ENCODE results near the gene CLCN2.

Gene CLCN2

DNA sequence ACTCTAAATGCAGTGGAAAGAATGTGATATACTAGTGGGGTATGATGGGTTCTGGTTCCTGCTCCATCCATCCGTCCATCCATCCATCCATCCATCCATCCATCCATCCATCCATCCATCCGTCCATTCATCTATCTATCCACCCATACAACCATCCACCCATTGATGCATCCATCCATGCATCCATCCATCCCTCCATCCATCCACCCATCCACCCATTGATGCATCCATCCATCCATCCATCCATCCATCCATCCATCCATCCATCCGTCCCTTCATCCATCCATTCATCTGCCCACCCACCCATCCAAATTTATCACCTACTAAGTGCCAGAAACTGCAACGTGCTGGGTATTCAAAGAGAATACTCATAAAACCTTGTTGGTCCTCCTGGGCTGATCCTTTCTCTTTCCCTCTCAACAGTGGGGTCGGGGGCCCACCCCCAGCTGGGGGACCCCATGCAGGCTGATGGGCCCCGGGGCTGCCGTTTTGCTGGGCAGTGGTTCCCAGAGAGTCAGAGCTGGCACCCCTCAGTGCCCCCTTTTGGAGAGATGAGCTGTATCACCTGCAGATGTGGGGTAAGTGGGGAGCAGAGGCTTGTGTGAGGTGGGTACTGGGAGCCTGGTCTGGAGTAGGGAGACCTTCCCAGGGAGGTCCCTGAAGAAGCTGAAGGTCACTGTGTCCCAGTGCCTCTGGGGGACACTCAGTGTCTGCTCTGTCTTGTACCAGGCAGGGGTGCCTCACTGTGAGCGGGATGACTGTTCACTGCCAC lies 26.9 kb upstream of the CLCN2 start:
- no peaks in the 10 kb centered on the region for H3K36me3 ChIP-seq (ENCODE audit: control insufficient read depth, insufficient read depth, low read length)
- no peak overlapping the region for H3K27ac ChIP-seq (ENCODE audit: low read depth, low read length)
- peaks cover 13% of the 10 kb centered on the region for H3K27me3 ChIP-seq (ENCODE audit: control insufficient read depth, insufficient read depth, low read length)
- H3K4me3 ChIP-seq (ENCODE audit: low read depth, low read length), result no peak overlapping the region
- no peaks in the 10 kb centered on the region for H3K9me3 ChIP-seq (ENCODE audit: control insufficient read depth, insufficient read depth, low read depth, low read length)
- H3K4me1 ChIP-seq (ENCODE audit: control insufficient read depth, insufficient read depth, low read length), result no peaks in the 10 kb centered on the region
- H3K9ac ChIP-seq (ENCODE audit: low read length), result no peak overlapping the region

DNA sequence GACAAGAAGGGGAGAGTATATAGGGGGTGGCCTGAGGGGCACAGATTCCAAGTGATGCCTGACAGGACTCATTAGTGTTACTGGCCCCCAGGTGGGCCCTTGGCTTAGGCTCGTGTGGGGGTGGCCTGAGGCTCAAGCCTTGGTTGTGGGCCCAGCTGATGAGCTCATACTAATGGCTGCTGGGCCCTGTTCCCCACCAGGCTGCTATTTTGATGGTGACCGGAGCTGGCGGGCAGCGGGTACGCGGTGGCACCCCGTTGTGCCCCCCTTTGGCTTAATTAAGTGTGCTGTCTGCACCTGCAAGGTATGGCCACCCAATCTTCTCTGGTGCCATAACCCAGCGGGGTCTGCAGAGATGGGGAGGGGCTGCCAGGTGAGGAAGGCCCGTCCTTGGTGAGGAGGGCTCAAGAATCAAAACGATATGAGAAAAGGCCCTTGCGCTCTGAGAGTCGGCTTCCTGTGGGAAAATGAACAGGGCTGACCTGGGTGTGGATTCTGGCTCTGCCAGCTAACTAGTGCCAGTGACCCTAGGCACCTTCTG lies 25.8 kb upstream of the CLCN2 start:
- Histone ChIP-seq H3K4me3 (ENCODE audit: low read depth, low read length) (no peak overlapping the region), H3K27ac (ENCODE audit: low read depth, low read length) (no peak overlapping the region), H3K27me3 (ENCODE audit: control insufficient read depth, insufficient read depth, low read length) (peaks cover 25% of the 10 kb centered on the region), H3K4me1 (ENCODE audit: control insufficient read depth, insufficient read depth, low read length) (no peaks in the 10 kb centered on the region), H3K36me3 (ENCODE audit: control insufficient read depth, insufficient read depth, low read length) (no peaks in the 10 kb centered on the region), H3K9me3 (ENCODE audit: control insufficient read depth, insufficient read depth, low read depth, low read length) (no peaks in the 10 kb centered on the region), H3K9ac (ENCODE audit: low read length) (no peak overlapping the region)

DNA sequence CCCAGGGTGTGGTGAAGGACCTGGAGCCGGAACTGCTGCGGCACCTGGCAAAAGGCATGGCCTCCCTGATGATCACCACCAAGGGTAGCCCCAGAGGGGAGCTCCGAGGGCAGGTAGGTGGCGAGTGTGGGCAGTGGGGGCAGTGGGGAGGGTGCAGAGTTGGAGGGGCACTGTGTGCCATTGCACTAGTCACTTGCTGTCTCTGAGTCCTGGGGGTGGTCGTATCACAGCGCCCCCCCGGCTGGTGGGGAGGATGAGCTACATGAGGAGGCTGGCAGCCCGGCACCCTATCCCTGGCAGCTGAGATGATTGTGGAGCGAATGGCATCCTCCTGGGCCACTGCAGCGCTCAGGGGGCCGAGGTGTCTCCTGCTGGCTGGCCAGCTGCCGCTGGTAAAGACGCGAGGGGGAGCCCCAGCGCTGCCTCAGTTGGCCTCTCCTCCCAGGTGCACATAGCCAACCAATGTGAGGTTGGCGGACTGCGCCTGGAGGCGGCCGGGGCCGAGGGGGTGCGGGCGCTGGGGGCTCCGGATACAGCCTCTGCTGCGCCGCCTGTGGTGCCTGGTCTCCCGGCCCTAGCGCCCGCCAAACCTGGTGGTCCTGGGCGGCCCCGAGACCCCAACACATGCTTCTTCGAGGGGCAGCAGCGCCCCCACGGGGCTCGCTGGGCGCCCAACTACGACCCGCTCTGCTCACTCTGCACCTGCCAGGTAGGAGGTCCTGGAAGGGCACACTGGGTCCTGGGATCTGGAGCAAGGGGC lies 24.8 kb upstream of the CLCN2 start:
- Histone ChIP-seq H3K4me3 (ENCODE audit: low read depth, low read length) (no peak overlapping the region), H3K4me1 (ENCODE audit: control insufficient read depth, insufficient read depth, low read length) (peaks cover 7% of the 10 kb centered on the region; the same call in 1 of the 2 replicates), H3K9ac (ENCODE audit: low read length) (no peak overlapping the region), H3K27ac (ENCODE audit: low read depth, low read length) (no peak overlapping the region), H3K36me3 (ENCODE audit: control insufficient read depth, insufficient read depth, low read length) (no peaks in the 10 kb centered on the region), H3K27me3 (ENCODE audit: control insufficient read depth, insufficient read depth, low read length) (peaks cover 35% of the 10 kb centered on the region), H3K9me3 (ENCODE audit: control insufficient read depth, insufficient read depth, low read depth, low read length) (no peaks in the 10 kb centered on the region)

DNA sequence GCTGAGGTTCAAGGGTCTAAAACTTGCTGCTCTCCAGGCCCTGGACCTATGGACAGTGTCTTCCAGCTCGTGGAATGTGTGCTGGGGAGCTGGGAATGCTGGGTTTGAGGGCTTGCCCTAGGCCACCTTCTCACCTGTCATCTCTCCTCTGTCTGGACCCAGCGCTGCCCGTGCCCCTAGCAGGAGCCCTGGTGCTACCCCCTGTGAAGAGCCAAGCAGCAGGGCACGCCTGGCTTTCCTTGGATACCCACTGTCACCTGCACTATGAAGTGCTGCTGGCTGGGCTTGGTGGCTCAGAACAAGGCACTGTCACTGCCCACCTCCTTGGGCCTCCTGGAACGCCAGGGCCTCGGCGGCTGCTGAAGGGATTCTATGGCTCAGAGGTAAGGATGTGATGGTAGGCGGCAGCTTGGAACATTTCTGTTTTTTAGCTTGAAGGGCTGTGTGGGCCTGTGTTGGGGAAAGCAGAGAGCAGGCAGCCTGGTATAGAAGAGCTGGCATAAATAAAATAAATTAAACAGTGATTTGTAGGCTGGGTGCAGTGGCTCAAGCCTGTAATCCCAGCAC lies 23.5 kb upstream of the CLCN2 start:
- Histone ChIP-seq H3K27me3 (ENCODE audit: control insufficient read depth, insufficient read depth, low read length) (peaks cover 43% of the 10 kb centered on the region), H3K9ac (ENCODE audit: low read length) (no peak overlapping the region), H3K9me3 (ENCODE audit: control insufficient read depth, insufficient read depth, low read depth, low read length) (no peaks in the 10 kb centered on the region), H3K27ac (ENCODE audit: low read depth, low read length) (no peak overlapping the region), H3K4me1 (ENCODE audit: control insufficient read depth, insufficient read depth, low read length) (peaks cover 13% of the 10 kb centered on the region; the same call in 1 of the 2 replicates), H3K36me3 (ENCODE audit: control insufficient read depth, insufficient read depth, low read length) (no peaks in the 10 kb centered on the region), H3K4me3 (ENCODE audit: low read depth, low read length) (no peak overlapping the region)

DNA sequence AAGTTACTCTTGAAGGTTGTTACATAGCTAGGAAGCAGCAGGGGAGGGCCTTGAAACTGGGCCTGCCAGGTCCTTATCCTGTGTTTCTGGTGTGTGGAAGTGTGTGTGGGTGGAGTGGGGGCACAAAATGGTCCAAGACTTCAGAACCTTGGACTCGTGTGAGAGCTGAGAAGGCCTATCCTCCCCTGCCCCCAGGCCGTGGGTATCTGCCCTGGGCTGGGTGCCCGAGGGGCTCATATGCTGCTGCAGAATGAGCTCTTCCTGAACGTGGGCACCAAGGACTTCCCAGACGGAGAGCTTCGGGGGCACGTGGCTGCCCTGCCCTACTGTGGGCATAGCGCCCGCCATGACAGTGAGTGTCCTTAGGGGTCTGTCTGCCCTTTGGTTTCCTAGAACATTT lies 22.9 kb upstream of the CLCN2 start:
- Histone ChIP-seq H3K9me3 (ENCODE audit: control insufficient read depth, insufficient read depth, low read depth, low read length) (no peaks in the 10 kb centered on the region), H3K4me3 (ENCODE audit: low read depth, low read length) (no peak overlapping the region), H3K27ac (ENCODE audit: low read depth, low read length) (no peak overlapping the region), H3K4me1 (ENCODE audit: control insufficient read depth, insufficient read depth, low read length) (peaks cover 14% of the 10 kb centered on the region), H3K27me3 (ENCODE audit: control insufficient read depth, insufficient read depth, low read length) (peaks cover 46% of the 10 kb centered on the region), H3K9ac (ENCODE audit: low read length) (no peak overlapping the region), H3K36me3 (ENCODE audit: control insufficient read depth, insufficient read depth, low read length) (no peaks in the 10 kb centered on the region)

DNA sequence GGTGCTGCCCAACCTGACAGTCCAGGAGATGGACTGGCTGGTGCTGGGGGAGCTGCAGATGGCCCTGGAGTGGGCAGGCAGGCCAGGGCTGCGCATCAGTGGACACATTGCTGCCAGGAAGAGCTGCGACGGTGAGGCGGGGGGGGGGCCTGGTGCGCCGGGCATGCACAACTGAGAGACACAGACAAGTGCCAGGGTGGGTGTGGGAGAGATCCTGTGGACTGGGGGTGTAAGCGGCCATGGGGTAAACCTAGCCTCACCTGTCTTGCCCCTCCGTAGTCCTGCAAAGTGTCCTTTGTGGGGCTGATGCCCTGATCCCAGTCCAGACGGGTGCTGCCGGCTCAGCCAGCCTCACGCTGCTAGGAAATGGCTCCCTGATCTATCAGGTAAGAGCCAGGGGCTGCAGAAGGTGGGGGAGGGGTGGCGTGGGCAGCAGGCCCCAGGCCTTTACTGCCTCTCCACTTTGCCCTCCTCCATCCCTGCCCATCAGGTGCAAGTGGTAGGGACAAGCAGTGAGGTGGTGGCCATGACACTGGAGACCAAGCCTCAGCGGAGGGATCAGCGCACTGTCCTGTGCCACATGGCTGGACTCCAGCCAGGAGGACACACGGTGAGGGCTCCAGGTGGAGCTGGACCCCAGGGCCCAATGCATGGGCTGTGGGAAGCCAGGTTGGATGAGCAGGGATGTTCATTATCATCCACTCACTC lies 21.8 kb upstream of the CLCN2 start:
- Histone ChIP-seq H3K4me1 (ENCODE audit: control insufficient read depth, insufficient read depth, low read length) (peaks cover 26% of the 10 kb centered on the region), H3K4me3 (ENCODE audit: low read depth, low read length) (no peak overlapping the region), H3K36me3 (ENCODE audit: control insufficient read depth, insufficient read depth, low read length) (no peaks in the 10 kb centered on the region), H3K27me3 (ENCODE audit: control insufficient read depth, insufficient read depth, low read length) (peaks cover 57% of the 10 kb centered on the region), H3K9me3 (ENCODE audit: control insufficient read depth, insufficient read depth, low read depth, low read length) (no peaks in the 10 kb centered on the region), H3K27ac (ENCODE audit: low read depth, low read length) (no peak overlapping the region), H3K9ac (ENCODE audit: low read length) (no peak overlapping the region)

DNA sequence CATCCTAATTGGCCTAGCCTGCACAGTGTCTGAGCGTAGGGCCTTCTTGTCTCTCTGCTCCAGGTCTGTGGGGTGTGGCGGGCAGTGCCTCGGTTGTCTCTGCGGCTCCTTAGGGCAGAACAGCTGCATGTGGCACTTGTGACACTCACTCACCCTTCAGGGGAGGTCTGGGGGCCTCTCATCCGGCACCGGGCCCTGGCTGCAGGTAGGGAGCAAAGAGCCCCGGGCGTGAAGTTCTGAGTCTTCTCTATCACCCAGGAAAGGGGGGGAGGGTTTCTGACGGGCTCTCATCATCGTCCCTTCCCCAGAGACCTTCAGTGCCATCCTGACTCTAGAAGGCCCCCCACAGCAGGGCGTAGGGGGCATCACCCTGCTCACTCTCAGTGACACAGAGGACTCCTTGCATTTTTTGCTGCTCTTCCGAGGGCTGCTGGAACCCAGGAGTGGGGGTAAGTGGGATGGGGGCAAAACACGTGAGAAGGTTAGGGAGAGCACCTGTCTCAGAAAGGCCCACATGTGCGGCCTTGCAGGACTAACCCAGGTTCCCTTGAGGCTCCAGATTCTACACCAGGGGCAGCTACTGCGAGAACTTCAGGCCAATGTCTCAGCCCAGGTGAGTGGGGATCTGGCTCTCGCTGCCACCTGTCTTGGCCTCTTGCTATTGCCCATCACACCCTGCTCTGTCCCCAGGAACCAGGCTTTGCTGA lies 21.1 kb upstream of the CLCN2 start:
- H3K9ac ChIP-seq (ENCODE audit: low read length), result no peak overlapping the region
- peaks cover 33% of the 10 kb centered on the region for H3K4me1 ChIP-seq (ENCODE audit: control insufficient read depth, insufficient read depth, low read length)
- H3K9me3 ChIP-seq (ENCODE audit: control insufficient read depth, insufficient read depth, low read depth, low read length), result no peaks in the 10 kb centered on the region
- H3K27me3 ChIP-seq (ENCODE audit: control insufficient read depth, insufficient read depth, low read length), result peaks cover 62% of the 10 kb centered on the region
- H3K36me3 ChIP-seq (ENCODE audit: control insufficient read depth, insufficient read depth, low read length), result no peaks in the 10 kb centered on the region
- no peak overlapping the region for H3K27ac ChIP-seq (ENCODE audit: low read depth, low read length)
- no peak overlapping the region for H3K4me3 ChIP-seq (ENCODE audit: low read depth, low read length)

DNA sequence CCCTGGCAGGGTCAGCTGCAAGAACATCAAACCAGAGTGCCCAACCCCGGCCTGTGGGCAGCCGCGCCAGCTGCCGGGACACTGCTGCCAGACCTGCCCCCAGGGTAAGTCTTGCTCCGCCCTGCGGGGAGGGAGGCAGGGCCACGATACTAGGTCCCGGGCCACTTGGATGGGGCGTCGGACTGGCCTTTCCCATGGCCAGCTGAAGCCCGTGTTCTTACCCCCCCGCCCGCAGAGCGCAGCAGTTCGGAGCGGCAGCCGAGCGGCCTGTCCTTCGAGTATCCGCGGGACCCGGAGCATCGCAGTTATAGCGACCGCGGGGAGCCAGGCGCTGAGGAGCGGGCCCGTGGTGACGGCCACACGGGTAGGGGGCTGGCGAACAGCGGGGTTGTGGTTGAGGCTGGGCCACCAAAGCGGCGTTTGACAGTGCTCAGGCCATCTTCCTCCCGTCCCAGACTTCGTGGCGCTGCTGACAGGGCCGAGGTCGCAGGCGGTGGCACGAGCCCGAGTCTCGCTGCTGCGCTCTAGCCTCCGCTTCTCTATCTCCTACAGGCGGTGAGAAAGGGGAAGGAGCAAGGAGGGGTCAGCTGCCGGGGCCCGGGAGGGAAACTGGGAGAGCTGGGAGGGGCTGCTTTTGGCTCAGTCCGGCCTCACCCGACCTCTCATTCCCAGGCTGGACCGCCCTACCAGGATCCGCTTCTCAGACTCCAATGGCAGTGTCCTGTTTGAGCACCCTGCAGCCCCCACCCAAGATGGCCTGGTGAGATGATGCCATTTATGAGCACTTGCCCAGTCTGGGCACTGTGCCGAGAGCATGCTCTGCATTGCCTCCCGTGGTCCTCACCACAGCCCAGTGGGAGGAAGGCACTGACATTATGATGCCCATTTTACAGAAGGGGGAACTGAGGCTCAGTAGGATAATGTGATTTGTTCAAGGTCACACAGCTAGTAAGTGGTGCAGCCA lies 20.1 kb upstream of the CLCN2 start:
- Histone ChIP-seq H3K36me3 (ENCODE audit: control insufficient read depth, insufficient read depth, low read length) (no peaks in the 10 kb centered on the region), H3K27me3 (ENCODE audit: control insufficient read depth, insufficient read depth, low read length) (peaks cover 60% of the 10 kb centered on the region), H3K4me3 (ENCODE audit: low read depth, low read length) (peak overlapping the region; percentile 69), H3K27ac (ENCODE audit: low read depth, low read length) (no peak overlapping the region), H3K9ac (ENCODE audit: low read length) (no peak overlapping the region), H3K4me1 (ENCODE audit: control insufficient read depth, insufficient read depth, low read length) (peaks cover 37% of the 10 kb centered on the region), H3K9me3 (ENCODE audit: control insufficient read depth, insufficient read depth, low read depth, low read length) (no peaks in the 10 kb centered on the region)

DNA sequence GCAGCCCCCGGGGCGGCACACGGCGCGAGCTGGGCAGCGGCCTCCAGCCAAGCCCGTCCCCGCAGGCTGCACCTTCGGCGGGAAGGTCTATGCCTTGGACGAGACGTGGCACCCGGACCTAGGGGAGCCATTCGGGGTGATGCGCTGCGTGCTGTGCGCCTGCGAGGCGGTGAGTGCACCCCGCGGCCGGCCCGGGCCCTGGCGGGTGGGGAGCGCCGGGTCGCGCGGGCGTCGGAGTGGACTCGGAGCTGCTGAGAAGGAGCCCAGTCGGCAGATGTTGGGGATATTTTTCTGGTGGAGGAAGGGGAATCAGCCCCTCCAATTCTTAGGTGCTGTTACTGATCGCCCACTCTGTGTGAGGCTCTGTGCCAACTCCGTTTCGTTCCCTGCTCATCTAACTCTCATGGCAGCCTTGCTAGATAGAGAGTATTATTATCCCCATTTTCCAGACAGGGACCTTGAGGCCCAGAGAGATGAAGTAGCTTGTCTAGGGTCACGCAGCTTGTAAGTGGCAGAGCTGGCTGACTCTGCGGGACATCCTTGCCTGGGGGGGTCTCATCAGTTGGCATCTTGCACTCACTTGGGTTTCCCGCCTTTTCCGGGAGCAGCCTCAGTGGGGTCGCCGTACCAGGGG lies 19.3 kb upstream of the CLCN2 start:
- Histone ChIP-seq H3K9me3 (ENCODE audit: control insufficient read depth, insufficient read depth, low read depth, low read length) (no peaks in the 10 kb centered on the region), H3K36me3 (ENCODE audit: control insufficient read depth, insufficient read depth, low read length) (no peaks in the 10 kb centered on the region), H3K4me1 (ENCODE audit: control insufficient read depth, insufficient read depth, low read length) (peaks cover 45% of the 10 kb centered on the region), H3K9ac (ENCODE audit: low read length) (no peak overlapping the region), H3K4me3 (ENCODE audit: low read depth, low read length) (peak overlapping the region; percentile 69), H3K27ac (ENCODE audit: low read depth, low read length) (no peak overlapping the region), H3K27me3 (ENCODE audit: control insufficient read depth, insufficient read depth, low read length) (peaks cover 61% of the 10 kb centered on the region)
